ENCODE measurements around the gene PHF2. TPM values are rescaled to one million over a fixed set of nuclear protein-coding genes. Genes with fewer than 3 reads are reported as not detected.

Gene PHF2
- total and polyA plus RNA-seq, 2 of the 8 experiments (the other 6 are each of a cell fraction or from before 2014, with no cell fraction given) = 3.4 to 9.4 TPM

GRCh38 chr9:93587651-93588347 lies 11.4 kb downstream of the PHF2 start:
- H3K4me3 ChIP-seq (ENCODE audit: extremely low read depth in 1 of 4, insufficient read depth in 2 of 4, low read depth in 3 of 4, low read length in 4 of 4) = no peak overlapping the region
- peaks cover 2 to 5% of the 10 kb centered on the region in 2 experiments for H4K20me1 ChIP-seq (replicated peaks in 1 of 2; ENCODE audit: control insufficient read depth in 1 of 2, insufficient read depth in 2 of 2, low read length in 2 of 2)
- H2BK120ac ChIP-seq (replicated peaks; ENCODE audit: low read depth, low read length) = no peak overlapping the region
- no peak for FAIRE-seq
- peak; percentile 12 to 31; a peak in 2 of 4 replicates for TF ChIP-seq RAD21 (IDR thresholded peaks at IDR 0.05 in 1 of 2, conservative IDR thresholded peaks at IDR 0.05 in 1 of 2; ENCODE audit: low read depth in 2 of 2, low read length in 2 of 2)
- TF ChIP-seq POLR2A (IDR thresholded peaks at IDR 0.05; ENCODE audit: control extremely low read depth in 1 of 2, low read depth in 2 of 2, low read length in 2 of 2) = no peak
- no peak for TF ChIP-seq RXRA (IDR thresholded peaks at IDR 0.05; ENCODE audit: insufficient read depth, low read depth, low read length)
- TF ChIP-seq CTCF (IDR thresholded peaks at IDR 0.05; ENCODE audit: control extremely low read depth in 1 of 3, insufficient read depth in 1 of 3, low read depth in 1 of 3, low read length in 3 of 3) = peak; percentile 23 to 45 (median 44); a peak in 3 of 4 replicates
- no peak overlapping the region for H3K23ac ChIP-seq (ENCODE audit: insufficient read length)
- H3K27me3 ChIP-seq (replicated peaks in 1 of 4; ENCODE audit: control insufficient read depth in 3 of 4, extremely low read depth in 1 of 4, insufficient read depth in 3 of 4, low read length in 3 of 4) = no peaks in the 10 kb centered on the region
- H3K23me2 ChIP-seq (ENCODE audit: low read depth, low read length) = no peaks in the 10 kb centered on the region
- H3K27ac ChIP-seq (ENCODE audit: low read depth, low read length) = no peak overlapping the region
- no peak overlapping the region for H2BK20ac ChIP-seq (ENCODE audit: low read length)
- H3K79me2 ChIP-seq (ENCODE audit: control insufficient read depth in 1 of 2, insufficient read depth in 2 of 2, low read length in 2 of 2) = peaks cover 0 to 31% of the 10 kb centered on the region in 2 experiments; a peak in 2 of 4 replicates
- ChIA-PET POLR2A (ENCODE audit: partially characterized antibody) (interaction anchor here (0.6 kb wide), 1 partner anchor 9 kb away, joined by 3 read pairs; no protein-coding TSS in a partner anchor), CTCF (ENCODE audit: partially characterized antibody) (interaction anchor here (0.6 to 2.2 kb wide), 12 partner anchors 9 to 240 kb away, joined by 3 to 12 read pairs (median 5); no protein-coding TSS in a partner anchor)
- no peak overlapping the region for H2BK15ac ChIP-seq (ENCODE audit: low read length)
- no peak overlapping the region for H3K18ac ChIP-seq (ENCODE audit: extremely low read depth, low read length)
- H3K79me1 ChIP-seq (ENCODE audit: low read depth, low read length) = peaks cover 15% of the 10 kb centered on the region
- H3K56ac ChIP-seq (replicated peaks; ENCODE audit: insufficient read length, low read depth, low read length) = no peak overlapping the region
- no peak overlapping the region; the same call in 1 of the 2 replicates for H4K8ac ChIP-seq (ENCODE audit: extremely low read depth, insufficient read depth, low read length)
- no peak overlapping the region for H2AFZ ChIP-seq (ENCODE audit: low read length)
- 88% methylated on average over 10 of the region's 11 CpGs; no CpG with 5 or more reads in 1 of the 2 experiments for WGBS, 2 experiments (ENCODE audit: extremely low coverage in 1 of 2, insufficient coverage in 1 of 2, insufficient read length in 1 of 2, insufficient replicate concordance in 2 of 2, low coverage in 1 of 2, low lambda C conversion rate in 2 of 2, missing lambda C conversion rate in 1 of 2)
- no peak overlapping the region for H4K91ac ChIP-seq (replicated peaks; ENCODE audit: insufficient read length, low read length)
- no peak overlapping the region for H2BK5ac ChIP-seq (ENCODE audit: low read depth, low read length)
- no peak overlapping the region for H2BK12ac ChIP-seq (ENCODE audit: low read depth, low read length)
- no peak overlapping the region for H3K4me2 ChIP-seq (ENCODE audit: insufficient read depth in 1 of 2, low read depth in 2 of 2, low read length in 2 of 2)
- H3K14ac ChIP-seq (ENCODE audit: insufficient read length) = no peak overlapping the region
- peaks cover 0 to 5% (median 2%) of the 10 kb centered on the region in 4 experiments; a peak in 4 of 7 replicates for H3K4me1 ChIP-seq (replicated peaks in 1 of 4; ENCODE audit: control insufficient read depth in 3 of 4, insufficient read depth in 4 of 4, low read length in 3 of 4)
- no peak overlapping the region for H2AK5ac ChIP-seq (ENCODE audit: low read depth, low read length)
- no peak overlapping the region for H3K4ac ChIP-seq (replicated peaks; ENCODE audit: insufficient read length, low read depth, low read length)
- H3K9ac ChIP-seq (replicated peaks in 1 of 4; ENCODE audit: extremely low read depth in 1 of 4, low read depth in 3 of 4, low read length in 3 of 4) = no peak overlapping the region
- no peaks in the 10 kb centered on the region for H3K9me3 ChIP-seq (ENCODE audit: insufficient read depth in 2 of 2, low read depth in 1 of 2, low read length in 1 of 2)
- no peaks in the 10 kb centered on the region for H3K36me3 ChIP-seq (ENCODE audit: control insufficient read depth in 2 of 4, insufficient read depth in 4 of 4, low read length in 3 of 4)
- DNase-seq (ENCODE audit: low read depth in 1 of 2, low spot score in 2 of 2) = no peak
- no peak overlapping the region for H4K5ac ChIP-seq (ENCODE audit: insufficient read length, low read depth, low read length)

Measured in H1 (cell line).